Measurements from ENCODE around the gene CSF2RB. TPM values are rescaled to one million over a fixed set of nuclear protein-coding genes. Genes with fewer than 3 reads are reported as not detected.

Gene CSF2RB
- total and polyA plus RNA-seq, 12 donors, result 0.55 to 12.4 (median 4.4) TPM

- 76 to 89% (median 82%) methylated on average over 5 of the region's 5 CpGs for WGBS, 4 donors
- intact Hi-C loops (cut with DNase I), result loop anchor here in 1 of 2 donors (10.0 kb wide), 1 partner anchor 313 kb away; no protein-coding TSS in a partner anchor
These were observed 45.7 kb upstream of the CSF2RB start for GRCh38 chr22:36867695-36868094.

GRCh38 chr22:36868546-36869181 is 44.8 kb upstream of the CSF2RB start:
- intact Hi-C loops (cut with DNase I), result loop anchor here in 1 of 2 donors (10.0 kb wide), 1 partner anchor 314 kb away; no protein-coding TSS in a partner anchor
- H3K4me3 ChIP-seq, result no peak overlapping the region
- TF ChIP-seq CTCF (IDR thresholded peaks at IDR 0.05), result no peak
- no peak for TF ChIP-seq POLR2A (IDR thresholded peaks at IDR 0.05)
- no peaks in the 10 kb centered on the region for H3K9me3 ChIP-seq (replicated peaks in 1 of 3)
- H3K4me1 ChIP-seq (replicated peaks in 1 of 2), result no peaks in the 10 kb centered on the region
- no peaks in the 10 kb centered on the region for H3K36me3 ChIP-seq (replicated peaks in 1 of 2)
- H3K27ac ChIP-seq, result no peak overlapping the region
- WGBS, 4 donors, result 66 to 70% (median 69%) methylated on average over 4 to 5 of the region's 5 CpGs
- H3K27me3 ChIP-seq, result no peaks in the 10 kb centered on the region
- no peak for DNase-seq

More at GRCh38 chr22:36867695-36868094, 45.7 kb upstream of the CSF2RB start:
- Histone ChIP-seq H3K36me3 (replicated peaks in 1 of 2) (no peaks in the 10 kb centered on the region), H3K27ac (no peak overlapping the region), H3K4me1 (replicated peaks in 1 of 2) (no peaks in the 10 kb centered on the region), H3K9me3 (replicated peaks in 1 of 3) (no peaks in the 10 kb centered on the region), H3K27me3 (no peaks in the 10 kb centered on the region), H3K4me3 (no peak overlapping the region)
- no peak for TF ChIP-seq CTCF (IDR thresholded peaks at IDR 0.05)
- TF ChIP-seq POLR2A (IDR thresholded peaks at IDR 0.05), result no peak
- DNase-seq, result no peak

- intact Hi-C loops (cut with DNase I), result loop anchor here (5.0 to 10.0 kb wide), 2 partner anchors 107 to 175 kb away; no protein-coding TSS in a partner anchor
- H3K4me1 ChIP-seq (replicated peaks in 1 of 2), result no peaks in the 10 kb centered on the region
- 75 to 83% (median 80%) methylated on average over 9 to 14 of the region's 14 CpGs for WGBS, 4 donors
- H3K36me3 ChIP-seq (replicated peaks in 1 of 2), result no peaks in the 10 kb centered on the region
- no peak for DNase-seq
- H3K27ac ChIP-seq, result no peak overlapping the region
- no peaks in the 10 kb centered on the region for H3K27me3 ChIP-seq
- no peak overlapping the region for H3K4me3 ChIP-seq
- no peaks in the 10 kb centered on the region for H3K9me3 ChIP-seq (replicated peaks in 1 of 3)
- no peak for TF ChIP-seq POLR2A (IDR thresholded peaks at IDR 0.05)
- no peak for TF ChIP-seq CTCF (IDR thresholded peaks at IDR 0.05)
These were observed 43.2 kb upstream of the CSF2RB start for GRCh38 chr22:36870250-36870649.

- Histone ChIP-seq H3K4me1 (replicated peaks in 1 of 2) (no peaks in the 10 kb centered on the region), H3K4me3 (no peak overlapping the region), H3K27ac (no peak overlapping the region), H3K9me3 (replicated peaks in 1 of 3) (no peaks in the 10 kb centered on the region), H3K36me3 (replicated peaks in 1 of 2) (no peaks in the 10 kb centered on the region), H3K27me3 (no peaks in the 10 kb centered on the region)
- no peak for DNase-seq
- no peak for TF ChIP-seq POLR2A (IDR thresholded peaks at IDR 0.05)
- no peak for TF ChIP-seq CTCF (IDR thresholded peaks at IDR 0.05)
- intact Hi-C loops (cut with DNase I), result loop anchor here (5.0 to 10.0 kb wide), 2 partner anchors 106 to 173 kb away; no protein-coding TSS in a partner anchor
- 58 to 80% (median 65%) methylated on average over 3 to 11 of the region's 11 CpGs for WGBS, 4 donors
These were observed 41.8 kb upstream of the CSF2RB start for GRCh38 chr22:36871669-36872081.
